NCI-H2196 treated with DMSO at 0.1 percent for 48 hours (cell line): ENCODE results near the gene FMC1.

Experiments
- DNase-seq: peaks from one replicate; lab custom pipeline; 2025; ENCODE audit not compliant: unreplicated experiment; lab: John Stamatoyannopoulos, UW

The FMC1 gene

GRCh38 chr7:139370943-139371313 is 29.8 kb downstream of the FMC1 start:
- DNase-seq: no peak

- DNase-seq: no peak
Observed at GRCh38 chr7:139374246-139374645, 33.1 kb downstream of the FMC1 start.

DNA sequence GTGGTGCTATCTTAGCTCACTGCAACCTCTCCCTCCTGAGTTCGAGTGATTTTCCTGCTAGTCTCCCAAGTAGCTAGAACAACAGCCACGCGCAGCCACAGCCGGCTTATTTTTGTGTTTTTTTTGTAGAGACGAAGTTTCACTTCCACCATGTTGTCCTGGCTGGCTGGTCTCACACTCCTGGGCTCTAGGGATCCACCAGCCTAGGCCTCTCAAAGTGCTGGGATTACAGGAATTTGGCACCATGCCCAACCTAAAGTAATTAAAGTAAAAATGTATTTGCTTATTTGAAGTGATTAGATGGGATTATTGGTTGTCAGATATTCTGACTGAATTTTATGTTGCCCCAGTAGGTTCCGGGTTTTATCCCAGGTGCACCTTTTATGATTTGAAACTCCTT is 41.3 kb downstream of the FMC1 start:
- no peak for DNase-seq

- DNase-seq: no peak
Observed at GRCh38 chr7:139384611-139385010, 43.5 kb downstream of the FMC1 start.

DNA sequence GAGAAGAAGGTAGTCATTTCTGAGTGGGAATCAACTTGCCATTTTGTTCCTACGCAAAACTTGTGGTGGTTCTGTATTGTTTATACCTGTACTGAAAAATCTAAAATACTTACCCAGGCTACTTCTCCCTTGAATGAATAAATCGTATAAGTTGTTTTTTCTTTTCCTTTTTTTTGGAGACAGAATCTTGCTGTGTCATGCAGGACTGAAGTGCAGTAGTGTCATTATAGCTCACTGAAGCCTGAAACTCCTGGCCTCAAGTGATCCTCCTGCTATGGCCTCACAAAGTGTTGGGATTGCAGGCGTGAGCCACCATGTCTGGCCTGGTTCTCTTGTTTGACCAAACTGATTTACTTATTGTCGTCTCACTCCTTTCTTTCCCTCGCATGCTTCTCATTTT is 46.5 kb downstream of the FMC1 start:
- DNase-seq: no peak

- no peak for DNase-seq
Observed at GRCh38 chr7:139389091-139389490, 48.0 kb downstream of the FMC1 start.

- DNase-seq: no peak
Observed at GRCh38 chr7:139389774-139390173, 48.6 kb downstream of the FMC1 start.

DNA sequence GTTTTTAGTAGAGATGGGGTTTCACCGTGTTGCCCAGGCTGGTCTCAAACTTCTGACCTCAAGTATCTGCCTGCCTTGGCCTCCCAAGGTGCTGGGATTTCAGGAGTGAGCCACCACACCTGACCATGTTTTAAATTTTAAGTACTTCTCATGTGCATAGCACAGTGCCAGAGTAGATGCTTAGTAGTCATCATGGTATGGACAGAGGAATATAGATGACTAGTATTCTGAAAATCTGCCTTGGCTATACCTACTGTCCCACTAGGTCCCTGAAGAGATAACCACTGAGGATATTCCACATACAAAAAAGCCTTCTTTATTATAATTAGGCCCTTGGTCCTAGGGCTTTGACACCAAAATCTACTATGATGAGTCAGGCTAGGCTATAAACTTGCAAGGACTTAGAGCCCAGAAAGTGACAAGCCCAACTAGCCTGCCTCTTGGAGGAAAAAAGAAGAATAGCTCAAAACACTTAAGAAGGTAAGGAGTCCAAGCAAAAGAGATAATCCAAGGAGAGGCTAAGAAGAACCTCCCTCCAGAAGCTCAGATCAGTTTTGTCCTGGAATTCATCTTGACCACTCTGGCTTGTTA is 52.6 kb downstream of the FMC1 start:
- no peak for DNase-seq

- no peak for DNase-seq
Observed at GRCh38 chr7:139394540-139394939, 53.4 kb downstream of the FMC1 start.
